ENCODE data around the gene RBM19.
"Not testable (repeated sequence)": the region's sequence is repeated elsewhere in the genome, so short reads cannot be mapped to it uniquely, and the experiment has no call there.

Gene RBM19

DNA sequence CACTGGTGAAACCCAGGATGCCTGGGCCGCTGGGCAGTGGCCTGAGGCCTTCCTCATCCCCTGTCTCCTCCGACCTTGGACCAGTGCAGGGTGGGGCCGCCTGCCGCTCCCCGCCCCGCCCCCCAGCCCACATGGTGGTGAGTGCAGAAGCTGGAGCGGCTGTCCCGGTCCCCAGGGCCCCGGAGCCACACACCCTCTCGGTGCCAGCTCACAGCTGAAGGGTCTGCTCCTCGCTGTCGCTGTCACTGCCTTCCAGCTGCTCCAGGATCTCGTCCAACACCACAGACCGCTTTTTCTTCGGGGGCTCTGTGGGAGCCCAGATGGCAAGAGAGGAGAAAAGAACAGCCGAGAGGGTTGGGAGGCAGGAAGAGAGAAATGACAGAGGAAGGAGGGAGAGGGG is 143.1 kb downstream of the RBM19 start:
- no peak for DNase-seq
- ATAC-seq = peak; percentile 36
- Mint-ChIP-seq H3K27ac (peak overlapping the region; percentile 57 to 70), H3K4me3 (no peak overlapping the region), H3K4me1 (no peaks in the 10 kb centered on the region), H3K9me3 (no peaks in the 10 kb centered on the region), H3K27me3 (no peaks in the 10 kb centered on the region)

- Mint-ChIP-seq H3K4me1 (no peaks in the 10 kb centered on the region), H3K4me3 (no peak overlapping the region), H3K27me3 (no peaks in the 10 kb centered on the region), H3K9me3 (no peaks in the 10 kb centered on the region), H3K27ac (peak overlapping the region in 1 of 2 donors; percentile 74)
- ATAC-seq (no peak), DNase-seq (no peak)
These were observed 145.3 kb downstream of the RBM19 start for GRCh38 chr12:113820842-113821241.

DNA sequence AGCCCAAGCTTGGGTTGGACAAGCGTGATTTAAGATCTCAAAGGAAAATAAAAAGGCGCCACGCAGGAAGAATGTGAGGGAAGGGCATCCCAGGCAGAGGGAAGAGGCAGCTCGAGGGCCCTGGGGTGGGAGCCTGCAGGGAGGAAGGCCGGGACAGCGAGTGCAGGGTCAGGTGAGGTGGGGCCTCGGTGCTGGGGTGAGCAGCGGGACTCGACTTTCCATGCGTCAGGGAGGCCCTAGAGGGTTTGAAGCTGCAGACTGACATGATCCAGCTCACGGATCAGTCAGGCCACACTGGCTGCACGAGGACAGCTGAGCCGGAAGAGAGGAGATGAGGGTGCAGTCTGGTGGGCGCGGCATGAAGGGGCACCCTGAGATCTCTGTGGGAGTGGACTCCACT is 145.8 kb downstream of the RBM19 start:
- H3K27ac Mint-ChIP-seq = peak overlapping the region; percentile 43 to 82
- H3K4me3 Mint-ChIP-seq = no peak overlapping the region
- H3K4me1 Mint-ChIP-seq = no peaks in the 10 kb centered on the region
- DNase-seq = no peak
- H3K9me3 Mint-ChIP-seq = peaks cover 0 to 5% of the 10 kb centered on the region in 2 donors
- ATAC-seq = no peak
- no peaks in the 10 kb centered on the region for H3K27me3 Mint-ChIP-seq

GRCh38 chr12:113819495-113819894 is 146.6 kb downstream of the RBM19 start:
- Mint-ChIP-seq H3K27ac (peak overlapping the region in 1 of 2 donors; percentile 91), H3K4me1 (no peaks in the 10 kb centered on the region), H3K27me3 (no peaks in the 10 kb centered on the region), H3K9me3 (peaks cover 0 to 7% of the 10 kb centered on the region in 2 donors), H3K4me3 (no peak overlapping the region)
- DNase-seq (no peak), ATAC-seq (no peak)

DNA sequence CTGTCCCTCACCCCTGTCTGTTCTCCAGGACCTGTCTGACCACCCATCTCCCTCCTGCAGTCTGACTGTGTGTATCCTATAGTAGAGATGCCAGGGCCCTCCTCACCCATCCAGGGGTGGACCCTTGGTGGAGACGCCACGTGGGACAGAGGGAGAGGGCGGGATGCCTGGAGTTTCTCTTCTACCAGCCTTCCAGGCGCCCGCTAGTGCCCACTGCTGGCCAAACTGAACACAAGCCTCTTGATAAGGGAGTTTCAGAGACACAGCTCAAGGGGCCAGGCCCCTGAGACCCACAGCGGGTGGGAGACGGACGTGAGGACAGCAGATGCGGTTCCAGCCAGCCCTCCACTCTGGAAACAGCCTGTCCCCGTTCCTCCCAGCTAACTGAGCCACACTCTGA is 147.3 kb downstream of the RBM19 start:
- Mint-ChIP-seq H3K27ac (peak overlapping the region in 1 of 2 donors; percentile 77), H3K4me3 (no peak overlapping the region), H3K27me3 (no peaks in the 10 kb centered on the region), H3K4me1 (no peaks in the 10 kb centered on the region), H3K9me3 (peaks cover 0 to 7% of the 10 kb centered on the region in 2 donors)
- no peak for ATAC-seq
- no peak for DNase-seq

DNA sequence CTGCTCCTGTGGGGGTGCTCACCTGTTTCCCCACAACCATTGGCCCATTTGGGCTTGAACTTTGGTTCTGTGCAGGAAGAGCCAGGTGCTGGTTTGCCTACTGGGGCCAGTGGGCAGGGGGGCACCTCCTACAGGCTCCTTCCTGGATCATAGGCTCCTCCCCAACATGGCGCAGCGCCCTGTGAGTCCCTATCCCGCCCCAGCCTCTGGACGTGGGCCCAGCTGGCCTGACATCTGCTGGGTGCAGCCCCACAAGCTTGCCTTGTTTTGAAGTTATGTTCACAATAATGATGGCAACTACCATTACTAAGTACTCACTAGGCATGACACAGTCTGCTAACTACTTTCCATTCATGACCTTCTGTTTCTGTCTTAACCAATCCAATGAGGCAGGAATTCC is 147.8 kb downstream of the RBM19 start:
- Mint-ChIP-seq H3K27me3 (no peaks in the 10 kb centered on the region), H3K4me1 (no peaks in the 10 kb centered on the region), H3K9me3 (peaks cover 0 to 7% of the 10 kb centered on the region in 2 donors), H3K4me3 (no peak overlapping the region), H3K27ac (peak overlapping the region in 1 of 2 donors; percentile 77)
- no peak for DNase-seq
- ATAC-seq = no peak

- DNase-seq (no peak), ATAC-seq (no peak)
- no peaks in the 10 kb centered on the region for H3K4me1 Mint-ChIP-seq
- H3K4me3 Mint-ChIP-seq = no peak overlapping the region
- peaks cover 4 to 7% of the 10 kb centered on the region in 2 donors for H3K9me3 Mint-ChIP-seq
- H3K27me3 Mint-ChIP-seq = no peaks in the 10 kb centered on the region
- peak overlapping the region in 1 of 2 donors; percentile 57 for H3K27ac Mint-ChIP-seq
These were observed 149.3 kb downstream of the RBM19 start for GRCh38 chr12:113816866-113817265.

GRCh38 chr12:113815031-113815430 is 151.1 kb downstream of the RBM19 start:
- Mint-ChIP-seq H3K27me3 (no peaks in the 10 kb centered on the region), H3K4me1 (no peaks in the 10 kb centered on the region), H3K9me3 (peaks cover 4 to 7% of the 10 kb centered on the region in 2 donors), H3K27ac (peak overlapping the region in 1 of 2 donors; percentile 86), H3K4me3 (no peak overlapping the region)
- no peak for DNase-seq
- no peak for ATAC-seq

GRCh38 chr12:113813229-113813541 is 152.9 kb downstream of the RBM19 start:
- H3K27ac Mint-ChIP-seq = no peak overlapping the region
- DNase-seq = no peak
- no peaks in the 10 kb centered on the region for H3K27me3 Mint-ChIP-seq
- no peak for ATAC-seq
- no peak overlapping the region for H3K4me3 Mint-ChIP-seq
- H3K9me3 Mint-ChIP-seq = peaks cover 4 to 16% of the 10 kb centered on the region in 2 donors
- H3K4me1 Mint-ChIP-seq = no peaks in the 10 kb centered on the region

GRCh38 chr12:113812411-113813228 is 153.5 kb downstream of the RBM19 start:
- Mint-ChIP-seq H3K27ac (no peak overlapping the region), H3K4me3 (no peak overlapping the region), H3K9me3 (peaks cover 4 to 21% of the 10 kb centered on the region in 2 donors), H3K27me3 (no peaks in the 10 kb centered on the region), H3K4me1 (no peaks in the 10 kb centered on the region)
- ATAC-seq = no peak
- no peak for DNase-seq

GRCh38 chr12:113809462-113810220 is 156.5 kb downstream of the RBM19 start:
- not testable (repeated sequence) for H3K27me3 Mint-ChIP-seq, ATAC-seq, H3K4me1 Mint-ChIP-seq, H3K4me3 Mint-ChIP-seq, H3K27ac Mint-ChIP-seq, DNase-seq
- peaks cover 8 to 34% of the 10 kb centered on the region in 2 donors for H3K9me3 Mint-ChIP-seq

DNA sequence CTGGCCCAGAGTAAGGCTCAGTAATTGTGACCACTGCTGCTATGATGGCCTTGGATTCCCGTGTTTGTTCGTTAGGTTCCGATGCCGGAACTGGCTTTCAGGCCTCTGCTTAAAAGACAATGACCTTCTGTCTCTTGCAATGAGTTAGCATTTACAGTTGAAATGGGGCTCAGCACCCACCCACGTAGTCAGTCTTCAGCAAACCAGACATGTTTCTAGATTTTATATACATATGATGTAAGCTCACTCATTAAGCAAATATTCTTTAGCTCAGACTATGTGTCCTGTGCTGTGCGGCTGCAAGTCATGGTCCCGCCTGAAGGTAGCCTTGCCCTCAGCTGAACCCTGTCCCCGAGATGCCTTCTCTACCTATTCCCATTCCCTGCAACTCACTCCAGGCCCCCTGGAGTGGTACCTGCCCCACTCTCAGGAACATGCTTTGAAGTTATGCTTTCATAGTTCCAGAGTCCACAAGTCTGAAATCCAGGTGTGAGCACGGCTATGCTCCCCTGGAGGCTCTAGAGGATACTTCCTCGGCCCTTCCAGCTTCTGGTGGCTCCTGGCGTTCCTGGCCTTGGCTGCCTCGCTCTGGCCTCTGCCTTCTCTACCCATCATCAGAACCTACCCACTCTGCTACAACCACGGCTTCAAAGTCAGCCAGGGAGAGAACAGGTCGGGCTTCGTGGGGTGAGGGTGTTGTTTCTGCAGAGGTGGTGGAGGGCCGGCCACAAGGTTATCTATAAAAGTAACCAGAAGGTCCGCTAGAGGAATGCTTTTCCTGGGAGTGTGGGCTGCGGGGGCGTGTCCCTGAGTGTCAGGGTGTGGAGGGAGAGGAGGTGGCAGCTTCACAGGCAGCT is 157.8 kb downstream of the RBM19 start:
- H3K9me3 Mint-ChIP-seq = peaks cover 8 to 34% of the 10 kb centered on the region in 2 donors
- no peak for DNase-seq
- H3K4me3 Mint-ChIP-seq = no peak overlapping the region
- no peak overlapping the region for H3K27ac Mint-ChIP-seq
- no peaks in the 10 kb centered on the region for H3K4me1 Mint-ChIP-seq
- no peak for ATAC-seq
- no peaks in the 10 kb centered on the region for H3K27me3 Mint-ChIP-seq

DNA sequence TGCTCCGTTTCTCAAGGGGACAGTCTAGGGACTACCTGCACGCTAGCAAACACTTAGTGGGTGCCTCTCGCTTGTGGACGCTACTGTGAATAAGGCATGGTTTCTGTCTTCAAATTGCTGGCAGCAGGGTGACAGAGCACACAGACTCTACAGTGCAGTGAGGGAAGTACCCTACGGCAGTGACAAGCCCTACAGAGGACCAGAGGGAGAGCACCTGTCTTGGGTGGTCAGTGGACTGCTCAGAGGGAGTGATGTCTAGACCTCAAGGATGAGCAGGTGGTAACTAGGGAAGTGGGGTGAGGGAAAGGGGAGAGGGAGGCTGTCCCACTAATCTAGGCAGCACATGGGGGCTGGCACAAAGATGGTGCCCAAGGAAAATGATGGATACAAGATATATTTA is 160.5 kb downstream of the RBM19 start:
- Mint-ChIP-seq H3K9me3 (peaks cover 4 to 34% of the 10 kb centered on the region in 2 donors), H3K27ac (peak overlapping the region in 1 of 2 donors; percentile 66), H3K4me3 (no peak overlapping the region), H3K27me3 (no peaks in the 10 kb centered on the region), H3K4me1 (no peaks in the 10 kb centered on the region)
- DNase-seq (no peak), ATAC-seq (no peak)

GRCh38 chr12:113804961-113805600 is 161.0 kb downstream of the RBM19 start:
- ATAC-seq = no peak
- H3K4me3 Mint-ChIP-seq = no peak overlapping the region
- H3K9me3 Mint-ChIP-seq = peaks cover 4 to 34% of the 10 kb centered on the region in 2 donors
- H3K27ac Mint-ChIP-seq = no peak overlapping the region
- DNase-seq = no peak
- no peaks in the 10 kb centered on the region for H3K27me3 Mint-ChIP-seq
- H3K4me1 Mint-ChIP-seq = no peaks in the 10 kb centered on the region

DNA sequence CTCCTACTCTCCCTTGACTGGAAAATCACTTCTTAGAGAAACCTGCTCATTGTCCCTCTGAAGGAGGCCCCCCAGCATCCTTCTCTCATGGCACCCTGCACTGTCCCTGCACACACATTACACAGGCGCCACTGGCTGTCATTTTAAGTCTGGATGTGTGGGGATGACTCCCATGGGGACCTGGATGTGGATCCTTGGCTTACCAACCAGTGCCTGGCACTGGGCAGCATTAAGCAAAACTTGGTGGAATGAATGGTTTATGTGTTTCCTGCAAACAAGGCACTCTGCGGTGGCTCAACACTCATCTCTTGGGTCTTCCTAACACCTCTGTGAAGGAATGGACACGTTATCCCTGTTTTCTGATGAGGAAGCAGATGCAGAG is 162.4 kb downstream of the RBM19 start:
- Mint-ChIP-seq H3K27me3 (no peaks in the 10 kb centered on the region), H3K4me3 (no peak overlapping the region), H3K27ac (peak overlapping the region in 1 of 2 donors; percentile 56), H3K9me3 (peaks cover 4 to 31% of the 10 kb centered on the region in 2 donors), H3K4me1 (no peaks in the 10 kb centered on the region)
- no peak for ATAC-seq
- DNase-seq = no peak
